IPS-15b (cell line): ENCODE results near the gene COL3A1.

Experiments used
- H3K27me3 ChIP-seq: one replicate; pipeline ENCODE4 v1.6.1; 2013; ENCODE audit warnings: low read length; ENCODE audit not compliant: control insufficient read depth, insufficient read depth
- H3K36me3 ChIP-seq: one replicate; pipeline ENCODE4 v1.6.1; 2013; ENCODE audit warnings: low read length; ENCODE audit not compliant: control insufficient read depth, insufficient read depth
- H3K4me1 ChIP-seq: one replicate; pipeline ENCODE4 v1.6.1; 2013; ENCODE audit warnings: mild to moderate bottlenecking, low read length; ENCODE audit not compliant: control insufficient read depth, insufficient read depth
- H3K4me3 ChIP-seq: one replicate; pipeline ENCODE4 v1.5.1; 2013; ENCODE audit warnings: low read depth, low read length
- H3K9ac ChIP-seq: one replicate; pipeline ENCODE4 v1.6.1; 2013; ENCODE audit warnings: low read depth, mild to moderate bottlenecking, low read length
- H3K9me3 ChIP-seq: one replicate; pipeline ENCODE4 v1.6.1; 2013; ENCODE audit warnings: mild to moderate bottlenecking, low read length; ENCODE audit not compliant: control insufficient read depth, insufficient read depth

The COL3A1 gene

GRCh38 chr2:189060096-189060642, 86.0 kb downstream of the COL3A1 start:
- H3K4me1 ChIP-seq: no peaks in the 10 kb centered on the region
- no peaks in the 10 kb centered on the region for H3K9me3 ChIP-seq
- no peak overlapping the region for H3K4me3 ChIP-seq
- H3K27me3 ChIP-seq: no peaks in the 10 kb centered on the region
- H3K36me3 ChIP-seq: no peaks in the 10 kb centered on the region
- H3K9ac ChIP-seq: no peak overlapping the region
